ENCODE results near the gene SENP5. TPM values are rescaled to one million over a fixed set of nuclear protein-coding genes. Genes with fewer than 3 reads are reported as not detected.

SENP5 gene
- total RNA-seq, 2 donors from 2014 or later = 28.3 to 62.9 TPM

DNA sequence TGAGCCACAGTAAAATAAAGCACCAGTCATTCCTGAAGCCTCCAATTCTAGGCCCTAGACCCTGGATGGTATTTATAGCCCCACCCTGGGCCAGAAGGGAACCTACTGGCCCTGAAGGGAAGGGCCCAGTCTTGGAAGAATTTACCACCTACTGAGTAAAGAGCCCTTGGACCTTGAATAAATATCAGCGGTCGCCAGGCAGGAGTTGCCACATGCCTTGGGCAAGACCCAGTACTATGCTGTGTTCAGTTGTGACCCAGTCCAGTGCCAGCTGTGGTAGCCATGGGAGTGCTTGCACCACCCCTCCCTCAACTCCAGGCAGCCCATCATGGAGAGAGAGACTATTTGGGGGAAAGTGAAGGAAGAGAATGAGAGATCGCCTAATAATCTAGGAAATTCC, 47.7 kb downstream of the SENP5 start:
- H3K4me3 ChIP-seq = no peak overlapping the region
- WGBS = 92% methylated on average over 3 of the region's 3 CpGs
- no peak for TF ChIP-seq POLR2AphosphoS5 (IDR thresholded peaks at IDR 0.05)
- TF ChIP-seq, protein P1, sequence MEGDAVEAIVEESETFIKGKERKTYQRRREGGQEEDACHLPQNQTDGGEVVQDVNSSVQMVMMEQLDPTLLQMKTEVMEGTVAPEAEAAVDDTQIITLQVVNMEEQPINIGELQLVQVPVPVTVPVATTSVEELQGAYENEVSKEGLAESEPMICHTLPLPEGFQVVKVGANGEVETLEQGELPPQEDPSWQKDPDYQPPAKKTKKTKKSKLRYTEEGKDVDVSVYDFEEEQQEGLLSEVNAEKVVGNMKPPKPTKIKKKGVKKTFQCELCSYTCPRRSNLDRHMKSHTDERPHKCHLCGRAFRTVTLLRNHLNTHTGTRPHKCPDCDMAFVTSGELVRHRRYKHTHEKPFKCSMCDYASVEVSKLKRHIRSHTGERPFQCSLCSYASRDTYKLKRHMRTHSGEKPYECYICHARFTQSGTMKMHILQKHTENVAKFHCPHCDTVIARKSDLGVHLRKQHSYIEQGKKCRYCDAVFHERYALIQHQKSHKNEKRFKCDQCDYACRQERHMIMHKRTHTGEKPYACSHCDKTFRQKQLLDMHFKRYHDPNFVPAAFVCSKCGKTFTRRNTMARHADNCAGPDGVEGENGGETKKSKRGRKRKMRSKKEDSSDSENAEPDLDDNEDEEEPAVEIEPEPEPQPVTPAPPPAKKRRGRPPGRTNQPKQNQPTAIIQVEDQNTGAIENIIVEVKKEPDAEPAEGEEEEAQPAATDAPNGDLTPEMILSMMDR (IDR thresholded peaks at IDR 0.05) = no peak
- no peak for TF ChIP-seq POLR2A (IDR thresholded peaks at IDR 0.05)
- no peaks in the 10 kb centered on the region for H3K9me3 ChIP-seq
- no peak for DNase-seq (ENCODE audit: low spot score)
- intact Hi-C loops (cut with DNase I) = no loop called here
- no peaks in the 10 kb centered on the region for H3K27me3 ChIP-seq (replicated peaks; ENCODE audit: insufficient read depth)
- H3K27ac ChIP-seq = no peak overlapping the region
- H3K4me1 ChIP-seq (replicated peaks) = no peaks in the 10 kb centered on the region
- no peaks in the 10 kb centered on the region for H3K36me3 ChIP-seq

- TF ChIP-seq, protein P1 (IDR thresholded peaks at IDR 0.05) = no peak
- no peak for TF ChIP-seq POLR2A (IDR thresholded peaks at IDR 0.05)
- TF ChIP-seq POLR2AphosphoS5 (IDR thresholded peaks at IDR 0.05) = no peak
- Histone ChIP-seq H3K27me3 (replicated peaks; ENCODE audit: insufficient read depth) (no peaks in the 10 kb centered on the region), H3K36me3 (no peaks in the 10 kb centered on the region), H3K4me1 (replicated peaks) (no peaks in the 10 kb centered on the region), H3K4me3 (no peak overlapping the region), H3K27ac (no peak overlapping the region), H3K9me3 (no peaks in the 10 kb centered on the region)
- 90% methylated on average over 1 of the region's 1 CpG for WGBS
- intact Hi-C loops (cut with DNase I) = no loop called here
- DNase-seq (ENCODE audit: low spot score) = no peak
These were observed 48.5 kb downstream of the SENP5 start for GRCh38 chr3:196916221-196916620.

DNA sequence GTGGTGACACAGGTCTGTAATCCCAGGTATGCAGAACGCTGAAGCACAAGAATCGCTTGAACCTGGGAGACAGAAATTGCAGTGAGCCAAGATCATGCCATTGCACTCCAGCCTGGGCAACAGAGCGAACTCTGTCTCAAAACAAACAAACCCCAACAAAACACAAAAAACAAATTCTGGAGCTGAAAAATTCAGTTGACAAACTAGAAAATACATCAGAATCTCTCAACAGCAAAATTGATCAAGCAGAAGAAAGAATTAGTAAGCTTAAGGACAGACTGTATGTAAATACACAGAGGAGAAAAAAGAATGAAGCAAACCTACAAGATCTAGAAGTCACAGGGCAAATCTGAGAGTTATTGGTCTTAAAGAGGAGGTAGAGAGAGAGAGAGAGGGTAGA, 49.3 kb downstream of the SENP5 start:
- no peaks in the 10 kb centered on the region for H3K4me1 ChIP-seq (replicated peaks)
- WGBS = 97% methylated on average over 3 of the region's 3 CpGs
- H3K27me3 ChIP-seq (replicated peaks; ENCODE audit: insufficient read depth) = no peaks in the 10 kb centered on the region
- no peak overlapping the region for H3K27ac ChIP-seq
- intact Hi-C loops (cut with DNase I) = no loop called here
- no peaks in the 10 kb centered on the region for H3K36me3 ChIP-seq
- TF ChIP-seq, protein P1 (IDR thresholded peaks at IDR 0.05) = no peak
- TF ChIP-seq POLR2AphosphoS5 (IDR thresholded peaks at IDR 0.05) = no peak
- no peak for TF ChIP-seq POLR2A (IDR thresholded peaks at IDR 0.05)
- no peak for DNase-seq (ENCODE audit: low spot score)
- no peaks in the 10 kb centered on the region for H3K9me3 ChIP-seq
- H3K4me3 ChIP-seq = no peak overlapping the region

- intact Hi-C loops (cut with DNase I) = no loop called here
- Histone ChIP-seq H3K4me3 (no peak overlapping the region), H3K27me3 (replicated peaks; ENCODE audit: insufficient read depth) (no peaks in the 10 kb centered on the region), H3K9me3 (no peaks in the 10 kb centered on the region), H3K4me1 (replicated peaks) (no peaks in the 10 kb centered on the region), H3K36me3 (no peaks in the 10 kb centered on the region), H3K27ac (no peak overlapping the region)
- 66% methylated on average over 2 of the region's 2 CpGs for WGBS
- TF ChIP-seq POLR2A (IDR thresholded peaks at IDR 0.05) (no peak), POLR2AphosphoS5 (IDR thresholded peaks at IDR 0.05) (no peak)
- TF ChIP-seq, protein P1 (IDR thresholded peaks at IDR 0.05) = no peak
- DNase-seq (ENCODE audit: low spot score) = no peak
These were observed 51.2 kb downstream of the SENP5 start for GRCh38 chr3:196918968-196919367.

GRCh38 chr3:196920733-196921132, 53.0 kb downstream of the SENP5 start:
- TF ChIP-seq, protein P1 (IDR thresholded peaks at IDR 0.05) = no peak
- no peak for TF ChIP-seq POLR2AphosphoS5 (IDR thresholded peaks at IDR 0.05)
- 64% methylated on average over 2 of the region's 2 CpGs for WGBS
- intact Hi-C loops (cut with DNase I) = no loop called here
- Histone ChIP-seq H3K4me3 (no peak overlapping the region), H3K27me3 (replicated peaks; ENCODE audit: insufficient read depth) (no peaks in the 10 kb centered on the region), H3K9me3 (no peaks in the 10 kb centered on the region), H3K36me3 (no peaks in the 10 kb centered on the region), H3K27ac (no peak overlapping the region), H3K4me1 (replicated peaks) (no peaks in the 10 kb centered on the region)
- no peak for DNase-seq (ENCODE audit: low spot score)

Measured in prostate gland (tissue), 2 donors.